DND-41 (cell line): ENCODE measurements around the gene PRRX1.

Source experiments
- ATAC-seq: fragments of 200-7000 bp; cut with Tn5 transposase; 3 replicates; pipeline ENCODE4 v1.9.1; 2021; ENCODE audit warnings: low read depth; ENCODE audit not compliant: insufficient read depth
- DNase-seq: peaks from one replicate; pipeline ENCODE4 v3.0.0-alpha.2; 2020
- H2AFZ ChIP-seq: 2 replicates; pipeline ENCODE4 v1.6.0; 2012; ENCODE audit warnings: low read depth, low read length
- H3K27ac ChIP-seq: 2 replicates; pipeline ENCODE4 v1.5.1; 2012; ENCODE audit warnings: low read length, inconsistent platforms
- H3K27me3 ChIP-seq: fragments of 200-600 bp; sonication (generic); 2 replicates; pipeline ENCODE4 v1.6.0; 2012; ENCODE audit warnings: low read length, mild to moderate bottlenecking, inconsistent platforms; ENCODE audit not compliant: insufficient read depth, poor library complexity
- H3K36me3 ChIP-seq: 2 replicates; pipeline ENCODE4 v1.5.1; 2012; ENCODE audit warnings: low read length, inconsistent platforms; ENCODE audit not compliant: insufficient read depth
- H3K4me1 ChIP-seq: 2 replicates; pipeline ENCODE4 v1.5.1; 2012; ENCODE audit warnings: mild to moderate bottlenecking, low read length; ENCODE audit not compliant: insufficient read depth
- H3K4me2 ChIP-seq: 2 replicates; pipeline ENCODE4 v1.6.0; 2012; ENCODE audit warnings: mild to moderate bottlenecking, moderate library complexity, low read length, inconsistent platforms; ENCODE audit not compliant: insufficient read depth
- H3K4me3 ChIP-seq, 2 experiments: fragments of 200-600 bp in 1 of 2; shearing (Covaris generic) in 1 of 2; 2 replicates each; pipeline ENCODE4 v1.5.1; 2012 to 2016; ENCODE audit warnings: inconsistent platforms in 2 of 2, low read length in 2 of 2, mild to moderate bottlenecking in 2 of 2, low read depth in 1 of 2, moderate library complexity in 1 of 2
- H3K79me2 ChIP-seq: 2 replicates; pipeline ENCODE4 v1.6.0; 2012; ENCODE audit warnings: low read length, inconsistent platforms; ENCODE audit not compliant: insufficient read depth
- H3K9ac ChIP-seq: 2 replicates; pipeline ENCODE4 v1.6.0; 2012; ENCODE audit warnings: low read depth, mild to moderate bottlenecking, inconsistent platforms, low read length, moderate library complexity
- H3K9me3 ChIP-seq: 2 replicates; pipeline ENCODE4 v1.5.1; 2012; ENCODE audit warnings: low read length, moderate library complexity, mild to moderate bottlenecking, inconsistent platforms; ENCODE audit not compliant: insufficient read depth, severe bottlenecking
- H4K20me1 ChIP-seq: 2 replicates; pipeline ENCODE4 v1.6.0; 2012; ENCODE audit warnings: low read length; ENCODE audit not compliant: insufficient read depth
- EZH2 ChIP-seq: IDR thresholded peaks from 3 replicates; pipeline ENCODE4 v1.6.1; 2012; ENCODE audit warnings: borderline replicate concordance, low read depth, mild to moderate bottlenecking, moderate library complexity, low read length, inconsistent platforms; ENCODE audit not compliant: severe bottlenecking
- TF ChIP-seq, protein P1 (sequence below): IDR thresholded peaks from 2 replicates; pipeline ENCODE4 v1.5.1; 2012; ENCODE audit warnings: borderline replicate concordance, low read length, moderate library complexity, mild to moderate bottlenecking; ENCODE audit not compliant: poor library complexity, severe bottlenecking; ENCODE audit errors: extremely low read depth

PRRX1 gene

DNA sequence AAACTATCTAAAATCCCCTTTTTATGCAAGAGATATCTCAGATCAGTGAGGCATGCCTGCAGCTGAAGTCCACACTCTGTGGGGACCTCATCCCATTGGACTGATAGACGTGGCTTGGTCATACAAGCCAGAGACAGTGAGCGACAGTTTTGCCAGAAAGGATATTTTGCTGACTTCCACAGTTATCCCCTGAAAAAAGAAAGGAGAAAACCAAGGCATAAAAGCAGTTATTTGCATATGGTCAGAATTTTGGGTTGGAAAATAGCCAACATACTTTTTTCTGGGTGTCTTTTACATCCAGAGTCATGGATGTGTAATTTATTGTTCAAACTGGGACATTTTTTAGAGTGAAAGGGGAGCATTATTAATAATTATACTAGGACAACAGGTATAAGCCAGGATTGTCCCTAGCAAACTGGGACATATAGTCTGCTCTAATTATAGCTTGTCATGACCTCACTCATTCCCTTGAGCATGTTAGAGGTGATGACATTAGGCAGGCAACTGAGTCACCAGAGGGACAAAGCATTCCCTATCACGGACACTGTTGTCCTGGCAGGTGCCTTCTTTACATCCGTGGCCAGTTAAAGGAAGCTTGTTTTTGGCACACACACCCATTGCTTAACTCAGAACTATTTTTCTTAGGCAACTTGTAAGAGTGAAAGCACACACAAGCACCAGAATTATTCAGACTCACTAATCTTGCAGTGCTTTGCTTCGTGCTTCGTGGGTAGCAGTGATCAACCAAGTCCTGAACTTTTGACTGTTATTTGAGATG lies 65.5 kb downstream of the PRRX1 start:
- Histone ChIP-seq H2AFZ (no peak overlapping the region), H3K4me2 (no peak overlapping the region), H3K9me3 (no peaks in the 10 kb centered on the region), H4K20me1 (no peaks in the 10 kb centered on the region), H3K27me3 (no peaks in the 10 kb centered on the region), H3K4me3 (no peak overlapping the region), H3K4me1 (no peaks in the 10 kb centered on the region), H3K9ac (no peak overlapping the region), H3K27ac (no peak overlapping the region), H3K79me2 (no peaks in the 10 kb centered on the region), H3K36me3 (no peaks in the 10 kb centered on the region)
- no peak for ATAC-seq
- DNase-seq, result no peak
- TF ChIP-seq, protein P1, sequence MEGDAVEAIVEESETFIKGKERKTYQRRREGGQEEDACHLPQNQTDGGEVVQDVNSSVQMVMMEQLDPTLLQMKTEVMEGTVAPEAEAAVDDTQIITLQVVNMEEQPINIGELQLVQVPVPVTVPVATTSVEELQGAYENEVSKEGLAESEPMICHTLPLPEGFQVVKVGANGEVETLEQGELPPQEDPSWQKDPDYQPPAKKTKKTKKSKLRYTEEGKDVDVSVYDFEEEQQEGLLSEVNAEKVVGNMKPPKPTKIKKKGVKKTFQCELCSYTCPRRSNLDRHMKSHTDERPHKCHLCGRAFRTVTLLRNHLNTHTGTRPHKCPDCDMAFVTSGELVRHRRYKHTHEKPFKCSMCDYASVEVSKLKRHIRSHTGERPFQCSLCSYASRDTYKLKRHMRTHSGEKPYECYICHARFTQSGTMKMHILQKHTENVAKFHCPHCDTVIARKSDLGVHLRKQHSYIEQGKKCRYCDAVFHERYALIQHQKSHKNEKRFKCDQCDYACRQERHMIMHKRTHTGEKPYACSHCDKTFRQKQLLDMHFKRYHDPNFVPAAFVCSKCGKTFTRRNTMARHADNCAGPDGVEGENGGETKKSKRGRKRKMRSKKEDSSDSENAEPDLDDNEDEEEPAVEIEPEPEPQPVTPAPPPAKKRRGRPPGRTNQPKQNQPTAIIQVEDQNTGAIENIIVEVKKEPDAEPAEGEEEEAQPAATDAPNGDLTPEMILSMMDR, result no peak

DNA sequence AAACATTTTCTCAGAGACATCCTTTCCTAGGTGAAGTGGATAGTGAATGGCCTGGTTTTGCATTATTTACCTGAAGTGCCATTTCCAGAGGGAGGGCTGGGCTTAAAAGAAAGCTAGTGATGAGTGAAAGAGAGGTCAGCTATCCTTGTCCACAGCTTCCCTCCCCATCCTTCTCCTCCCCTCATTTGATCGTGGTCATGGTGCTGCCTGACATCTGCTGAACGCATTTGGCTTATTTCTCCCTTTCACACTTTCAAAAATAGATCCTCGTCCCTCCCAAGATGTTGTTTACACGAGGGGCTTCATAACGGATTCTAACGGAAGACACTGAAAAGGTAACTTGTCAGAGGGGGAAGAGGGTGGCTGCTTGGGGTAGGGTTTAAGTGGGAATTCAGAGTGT lies 66.1 kb downstream of the PRRX1 start:
- H3K27ac ChIP-seq, result no peak overlapping the region
- H3K79me2 ChIP-seq, result no peaks in the 10 kb centered on the region
- H3K36me3 ChIP-seq, result no peaks in the 10 kb centered on the region
- H2AFZ ChIP-seq, result no peak overlapping the region
- no peak overlapping the region for H3K4me2 ChIP-seq
- no peak for DNase-seq
- no peaks in the 10 kb centered on the region for H4K20me1 ChIP-seq
- H3K9me3 ChIP-seq, result no peaks in the 10 kb centered on the region
- TF ChIP-seq, protein P1, result no peak
- TF ChIP-seq EZH2, result no peak
- no peak overlapping the region for H3K4me3 ChIP-seq
- no peak for ATAC-seq
- no peak overlapping the region for H3K9ac ChIP-seq
- no peaks in the 10 kb centered on the region for H3K27me3 ChIP-seq
- no peaks in the 10 kb centered on the region for H3K4me1 ChIP-seq

DNA sequence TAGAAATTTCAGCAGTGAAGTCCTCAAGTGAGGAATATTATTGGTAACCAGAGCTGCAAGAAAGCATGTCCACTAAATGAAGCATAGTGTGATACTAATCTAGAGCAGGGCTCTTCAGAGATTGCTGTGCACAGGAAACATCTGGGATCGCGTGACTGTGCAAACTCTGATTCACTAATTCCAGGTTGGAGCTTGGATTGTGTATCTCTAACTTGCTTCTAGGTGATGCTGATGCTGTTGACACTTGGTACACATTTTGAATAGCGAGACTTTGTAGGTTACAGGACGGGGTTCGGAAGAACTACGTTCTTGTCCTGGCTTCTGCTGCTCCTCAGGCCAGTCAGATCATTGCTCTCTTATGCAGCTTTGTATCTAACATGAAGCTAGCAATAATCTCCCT lies 66.5 kb downstream of the PRRX1 start:
- Histone ChIP-seq H3K4me1 (no peaks in the 10 kb centered on the region), H3K9ac (no peak overlapping the region), H4K20me1 (no peaks in the 10 kb centered on the region), H2AFZ (no peak overlapping the region), H3K36me3 (no peaks in the 10 kb centered on the region), H3K27ac (no peak overlapping the region), H3K9me3 (no peaks in the 10 kb centered on the region), H3K79me2 (no peaks in the 10 kb centered on the region), H3K4me2 (no peak overlapping the region), H3K4me3 (no peak overlapping the region), H3K27me3 (no peaks in the 10 kb centered on the region)
- DNase-seq (no peak), ATAC-seq (no peak)
- TF ChIP-seq, protein P1, result no peak
- TF ChIP-seq EZH2, result no peak
